ENCODE data around the gene ATG14.

ATG14 gene

GRCh38 chr14:55430024-55430690 is 18.5 kb upstream of the ATG14 start (continued):
- TF ChIP-seq, protein P1, sequence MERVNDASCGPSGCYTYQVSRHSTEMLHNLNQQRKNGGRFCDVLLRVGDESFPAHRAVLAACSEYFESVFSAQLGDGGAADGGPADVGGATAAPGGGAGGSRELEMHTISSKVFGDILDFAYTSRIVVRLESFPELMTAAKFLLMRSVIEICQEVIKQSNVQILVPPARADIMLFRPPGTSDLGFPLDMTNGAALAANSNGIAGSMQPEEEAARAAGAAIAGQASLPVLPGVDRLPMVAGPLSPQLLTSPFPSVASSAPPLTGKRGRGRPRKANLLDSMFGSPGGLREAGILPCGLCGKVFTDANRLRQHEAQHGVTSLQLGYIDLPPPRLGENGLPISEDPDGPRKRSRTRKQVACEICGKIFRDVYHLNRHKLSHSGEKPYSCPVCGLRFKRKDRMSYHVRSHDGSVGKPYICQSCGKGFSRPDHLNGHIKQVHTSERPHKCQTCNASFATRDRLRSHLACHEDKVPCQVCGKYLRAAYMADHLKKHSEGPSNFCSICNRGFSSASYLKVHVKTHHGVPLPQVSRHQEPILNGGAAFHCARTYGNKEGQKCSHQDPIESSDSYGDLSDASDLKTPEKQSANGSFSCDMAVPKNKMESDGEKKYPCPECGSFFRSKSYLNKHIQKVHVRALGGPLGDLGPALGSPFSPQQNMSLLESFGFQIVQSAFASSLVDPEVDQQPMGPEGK (CRISPR knock-in tag; IDR thresholded peaks at IDR 0.05; ENCODE audit: borderline replicate concordance): no peak
- TF ChIP-seq RARB (CRISPR knock-in tag; IDR thresholded peaks at IDR 0.05) (no peak), ZC3H10 (CRISPR knock-in tag; IDR thresholded peaks at IDR 0.05) (no peak), GLIS3 (CRISPR knock-in tag; IDR thresholded peaks at IDR 0.05) (no peak), CSDC2 (CRISPR knock-in tag; IDR thresholded peaks at IDR 0.05) (no peak), TCF4 (CRISPR knock-in tag; IDR thresholded peaks at IDR 0.05; ENCODE audit: borderline replicate concordance) (no peak), CSRNP3 (CRISPR knock-in tag; IDR thresholded peaks at IDR 0.05) (no peak), ZNF565 (CRISPR knock-in tag; conservative IDR thresholded peaks at IDR 0.05; ENCODE audit: low read depth) (no peak), ISL1 (CRISPR knock-in tag; IDR thresholded peaks at IDR 0.05) (no peak), OSR1 (CRISPR knock-in tag; IDR thresholded peaks at IDR 0.05) (no peak)

- ATAC-seq: peak; percentile 27; the same call in 2 of the 3 replicates
- TF ChIP-seq BACH2 (CRISPR knock-in tag; IDR thresholded peaks at IDR 0.05; ENCODE audit: borderline replicate concordance): no peak
- TF ChIP-seq OSR1 (CRISPR knock-in tag; IDR thresholded peaks at IDR 0.05): no peak
- TF ChIP-seq, protein P2, sequence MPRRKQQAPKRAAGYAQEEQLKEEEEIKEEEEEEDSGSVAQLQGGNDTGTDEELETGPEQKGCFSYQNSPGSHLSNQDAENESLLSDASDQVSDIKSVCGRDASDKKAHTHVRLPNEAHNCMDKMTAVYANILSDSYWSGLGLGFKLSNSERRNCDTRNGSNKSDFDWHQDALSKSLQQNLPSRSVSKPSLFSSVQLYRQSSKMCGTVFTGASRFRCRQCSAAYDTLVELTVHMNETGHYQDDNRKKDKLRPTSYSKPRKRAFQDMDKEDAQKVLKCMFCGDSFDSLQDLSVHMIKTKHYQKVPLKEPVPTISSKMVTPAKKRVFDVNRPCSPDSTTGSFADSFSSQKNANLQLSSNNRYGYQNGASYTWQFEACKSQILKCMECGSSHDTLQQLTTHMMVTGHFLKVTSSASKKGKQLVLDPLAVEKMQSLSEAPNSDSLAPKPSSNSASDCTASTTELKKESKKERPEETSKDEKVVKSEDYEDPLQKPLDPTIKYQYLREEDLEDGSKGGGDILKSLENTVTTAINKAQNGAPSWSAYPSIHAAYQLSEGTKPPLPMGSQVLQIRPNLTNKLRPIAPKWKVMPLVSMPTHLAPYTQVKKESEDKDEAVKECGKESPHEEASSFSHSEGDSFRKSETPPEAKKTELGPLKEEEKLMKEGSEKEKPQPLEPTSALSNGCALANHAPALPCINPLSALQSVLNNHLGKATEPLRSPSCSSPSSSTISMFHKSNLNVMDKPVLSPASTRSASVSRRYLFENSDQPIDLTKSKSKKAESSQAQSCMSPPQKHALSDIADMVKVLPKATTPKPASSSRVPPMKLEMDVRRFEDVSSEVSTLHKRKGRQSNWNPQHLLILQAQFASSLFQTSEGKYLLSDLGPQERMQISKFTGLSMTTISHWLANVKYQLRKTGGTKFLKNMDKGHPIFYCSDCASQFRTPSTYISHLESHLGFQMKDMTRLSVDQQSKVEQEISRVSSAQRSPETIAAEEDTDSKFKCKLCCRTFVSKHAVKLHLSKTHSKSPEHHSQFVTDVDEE (CRISPR knock-in tag; IDR thresholded peaks at IDR 0.05): no peak
- TF ChIP-seq ZNF565 (CRISPR knock-in tag; conservative IDR thresholded peaks at IDR 0.05; ENCODE audit: low read depth): no peak
- TF ChIP-seq ZFP3 (CRISPR knock-in tag; IDR thresholded peaks at IDR 0.05): no peak
- no peak for TF ChIP-seq TOX (CRISPR knock-in tag; IDR thresholded peaks at IDR 0.05; ENCODE audit: borderline replicate concordance)
- no peak for TF ChIP-seq ESRRG (CRISPR knock-in tag; IDR thresholded peaks at IDR 0.05)
- no peak for TF ChIP-seq POU6F1 (CRISPR knock-in tag; IDR thresholded peaks at IDR 0.05; ENCODE audit: borderline replicate concordance, low read depth)
- no peak for TF ChIP-seq ISL1 (CRISPR knock-in tag; IDR thresholded peaks at IDR 0.05)
Observed at GRCh38 chr14:55427439-55427838, 15.8 kb upstream of the ATG14 start.

- TF ChIP-seq ISL1 (CRISPR knock-in tag; IDR thresholded peaks at IDR 0.05): no peak
- TF ChIP-seq ZC3H10 (CRISPR knock-in tag; IDR thresholded peaks at IDR 0.05): no peak
- TF ChIP-seq CSRNP3 (CRISPR knock-in tag; IDR thresholded peaks at IDR 0.05): no peak
- no peak for TF ChIP-seq TCF4 (CRISPR knock-in tag; IDR thresholded peaks at IDR 0.05; ENCODE audit: borderline replicate concordance)
- no peak for TF ChIP-seq PPARA (CRISPR knock-in tag; IDR thresholded peaks at IDR 0.05; ENCODE audit: borderline replicate concordance)
- TF ChIP-seq RARB (CRISPR knock-in tag; IDR thresholded peaks at IDR 0.05): no peak
- TF ChIP-seq ZNF8 (CRISPR knock-in tag; IDR thresholded peaks at IDR 0.05): no peak
- no peak for TF ChIP-seq SNAI2 (CRISPR knock-in tag; IDR thresholded peaks at IDR 0.05)
- TF ChIP-seq ZFP3 (CRISPR knock-in tag; IDR thresholded peaks at IDR 0.05): no peak
- TF ChIP-seq ARNTL (CRISPR knock-in tag; IDR thresholded peaks at IDR 0.05; ENCODE audit: borderline replicate concordance, low read depth): no peak
- TF ChIP-seq, protein P2 (CRISPR knock-in tag; IDR thresholded peaks at IDR 0.05): no peak
- no peak for TF ChIP-seq ZNF70 (CRISPR knock-in tag; IDR thresholded peaks at IDR 0.05)
- no peak for TF ChIP-seq BACH2 (CRISPR knock-in tag; IDR thresholded peaks at IDR 0.05; ENCODE audit: borderline replicate concordance)
- TF ChIP-seq CSDC2 (CRISPR knock-in tag; IDR thresholded peaks at IDR 0.05): no peak
- TF ChIP-seq TOX (CRISPR knock-in tag; IDR thresholded peaks at IDR 0.05; ENCODE audit: borderline replicate concordance): no peak
- TF ChIP-seq CREB5 (CRISPR knock-in tag; IDR thresholded peaks at IDR 0.05; ENCODE audit: low read depth): no peak
- TF ChIP-seq GLIS3 (CRISPR knock-in tag; IDR thresholded peaks at IDR 0.05): no peak
- no peak for TF ChIP-seq OSR1 (CRISPR knock-in tag; IDR thresholded peaks at IDR 0.05)
- ATAC-seq: no peak
Observed at GRCh38 chr14:55426891-55427290, 15.3 kb upstream of the ATG14 start.

All from SK-N-SH treated with all-trans-retinoic acid at 6 μM for 48 hours (cell line).